Breast epithelium (tissue), 4 donors: ENCODE data around the gene CADM1. TPM values are rescaled to one million over a fixed set of nuclear protein-coding genes. Genes with fewer than 3 reads are reported as not detected.

ENCODE experiments used
- DNase-seq, 2 donors: peaks; one replicate each; pipeline ENCODE4 v3.0.0-alpha.2; 2019; ENCODE audit warnings: low spot score in 2 of 2
- H3K27ac ChIP-seq, 2 donors: fragments of 200-600 bp; sonication (generic) in 1 of 2; one replicate each; pipeline ENCODE4 v1.5.1; 2016 to 2019; ENCODE audit warnings: mild to moderate bottlenecking in 1 of 2
- H3K27me3 ChIP-seq, 2 donors: fragments of 200-600 bp; sonication (generic) in 1 of 2; one replicate each; pipeline versions ENCODE4 v1.5.1 to v1.6.0; 2017 to 2019; ENCODE audit warnings: control low read depth in 1 of 2, mild to moderate bottlenecking in 1 of 2
- H3K36me3 ChIP-seq: fragments of 200-600 bp; one replicate; pipeline ENCODE4 v1.5.1; 2019
- H3K4me1 ChIP-seq, 2 donors: fragments of 200-600 bp; sonication (generic); one replicate each; pipeline ENCODE4 v1.5.1; 2016 to 2019; ENCODE audit warnings: control low read depth in 1 of 2
- H3K4me3 ChIP-seq, 3 donors: fragments of 200-600 bp; sonication (generic); 1 replicate in 2 of 3; 2 replicates in 1 of 3; pipeline ENCODE4 v1.5.1; 2016 to 2019; ENCODE audit warnings: mild to moderate bottlenecking in 3 of 3, moderate library complexity in 2 of 3
- H3K9me3 ChIP-seq, 2 donors: fragments of 200-600 bp; sonication (generic) in 1 of 2; one replicate each; pipeline ENCODE4 v1.5.1; 2016 to 2019; ENCODE audit warnings: control low read depth in 1 of 2
- POLR2A ChIP-seq: fragments of 450-650 bp; IDR thresholded peaks from one replicate; pipeline ENCODE4 v1.6.1; 2016; ENCODE audit warnings: antibody characterized with exemption, mild to moderate bottlenecking, moderate library complexity
- POLR2AphosphoS5 ChIP-seq, 3 donors: sonication (generic); formaldehyde crosslinking; IDR thresholded peaks; one replicate each; pipeline ENCODE4 v1.6.1; 2017; ENCODE audit warnings: antibody characterized with exemption in 3 of 3
- intact Hi-C: fragments of 100-400 bp; cut with DNase I; formaldehyde crosslinking; loops from one replicate; pipeline ENCODE4 v1.15.1; 2023; ENCODE audit warnings: low total_unique reads
- total RNA-seq, 3 donors: library from RNA; depleted of rRNA; stranded (reverse); fragments of >200 nt; gene quantifications; one replicate each; pipeline ENCODE4 v1.1.0, GENCODE V29; 2016
- TF ChIP-seq, protein P1 (sequence below), 3 donors: fragments of 450-650 bp; IDR thresholded peaks; one replicate each; pipeline ENCODE4 v1.5.1; 2016 to 2017; ENCODE audit warnings: antibody characterized with exemption in 3 of 3, mild to moderate bottlenecking in 3 of 3, moderate library complexity in 3 of 3

Gene CADM1
- total RNA-seq, 3 donors from 2014 or later, result 5.3 to 48.4 (median 33.1) TPM

DNA sequence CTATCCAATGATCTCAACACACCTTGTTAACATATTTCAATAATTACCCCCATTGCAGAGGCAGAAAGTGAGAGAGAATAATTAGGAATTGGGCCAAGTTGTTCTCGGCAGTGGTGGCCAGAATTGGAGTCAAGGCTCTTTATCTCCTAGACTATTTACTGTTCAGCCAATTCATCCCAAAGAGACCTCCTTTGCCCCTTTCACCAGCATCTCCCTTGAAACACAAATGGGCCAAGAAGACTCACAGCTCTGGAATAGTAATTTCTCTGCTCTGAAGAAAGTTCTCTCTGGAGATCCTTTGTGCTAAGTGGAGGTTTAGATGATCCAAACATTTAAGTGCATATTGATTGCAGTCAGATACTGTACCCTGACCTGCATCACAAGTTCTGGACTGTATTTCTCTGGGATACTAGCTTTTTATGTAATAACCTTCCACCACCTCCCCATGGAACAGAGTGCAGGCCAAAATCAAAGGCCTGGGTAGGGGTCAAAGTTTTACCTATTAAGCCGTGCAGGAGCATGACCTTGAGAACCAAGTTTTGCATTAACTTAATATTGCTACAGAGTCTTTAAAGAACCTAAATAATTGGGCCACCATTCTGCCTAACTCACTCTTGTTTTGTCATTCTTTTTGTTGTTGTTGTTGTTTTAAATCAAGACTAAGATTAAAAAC, 19.6 kb upstream of the CADM1 start:
- Histone ChIP-seq H3K4me3 (no peak overlapping the region), H3K9me3 (no peaks in the 10 kb centered on the region), H3K27me3 (no peaks in the 10 kb centered on the region), H3K4me1 (no peaks in the 10 kb centered on the region), H3K27ac (no peak overlapping the region), H3K36me3 (no peaks in the 10 kb centered on the region)
- intact Hi-C loops, result no loop called here
- no peak for DNase-seq
- TF ChIP-seq, protein P1, sequence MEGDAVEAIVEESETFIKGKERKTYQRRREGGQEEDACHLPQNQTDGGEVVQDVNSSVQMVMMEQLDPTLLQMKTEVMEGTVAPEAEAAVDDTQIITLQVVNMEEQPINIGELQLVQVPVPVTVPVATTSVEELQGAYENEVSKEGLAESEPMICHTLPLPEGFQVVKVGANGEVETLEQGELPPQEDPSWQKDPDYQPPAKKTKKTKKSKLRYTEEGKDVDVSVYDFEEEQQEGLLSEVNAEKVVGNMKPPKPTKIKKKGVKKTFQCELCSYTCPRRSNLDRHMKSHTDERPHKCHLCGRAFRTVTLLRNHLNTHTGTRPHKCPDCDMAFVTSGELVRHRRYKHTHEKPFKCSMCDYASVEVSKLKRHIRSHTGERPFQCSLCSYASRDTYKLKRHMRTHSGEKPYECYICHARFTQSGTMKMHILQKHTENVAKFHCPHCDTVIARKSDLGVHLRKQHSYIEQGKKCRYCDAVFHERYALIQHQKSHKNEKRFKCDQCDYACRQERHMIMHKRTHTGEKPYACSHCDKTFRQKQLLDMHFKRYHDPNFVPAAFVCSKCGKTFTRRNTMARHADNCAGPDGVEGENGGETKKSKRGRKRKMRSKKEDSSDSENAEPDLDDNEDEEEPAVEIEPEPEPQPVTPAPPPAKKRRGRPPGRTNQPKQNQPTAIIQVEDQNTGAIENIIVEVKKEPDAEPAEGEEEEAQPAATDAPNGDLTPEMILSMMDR (IDR thresholded peaks at IDR 0.05), result no peak
- TF ChIP-seq POLR2AphosphoS5 (IDR thresholded peaks at IDR 0.05) (no peak), POLR2A (no peak)

DNA sequence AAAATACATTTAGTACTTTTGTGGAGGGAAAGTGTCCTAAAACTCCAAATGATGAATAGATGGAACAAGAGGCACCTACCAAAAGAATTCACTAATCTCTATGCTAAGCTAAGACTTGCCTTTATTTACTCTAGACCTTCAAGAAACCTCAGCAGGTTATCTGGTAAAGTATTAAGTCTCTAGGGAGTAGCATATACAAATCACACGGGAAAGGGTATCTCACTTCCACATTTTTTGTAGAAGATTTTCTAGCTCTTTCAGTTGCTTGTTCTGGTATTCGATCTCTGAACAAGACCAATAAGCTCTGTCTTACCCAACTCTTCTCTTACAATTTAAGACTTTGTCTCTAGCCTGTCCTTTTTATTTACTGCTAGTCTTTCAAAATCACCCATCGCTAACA, 18.1 kb upstream of the CADM1 start:
- Histone ChIP-seq H3K36me3 (no peaks in the 10 kb centered on the region), H3K27me3 (no peaks in the 10 kb centered on the region), H3K9me3 (no peaks in the 10 kb centered on the region), H3K4me3 (no peak overlapping the region), H3K4me1 (no peaks in the 10 kb centered on the region), H3K27ac (no peak overlapping the region)
- intact Hi-C loops, result no loop called here
- no peak for DNase-seq
- TF ChIP-seq POLR2A, result no peak
- no peak for TF ChIP-seq POLR2AphosphoS5 (IDR thresholded peaks at IDR 0.05)
- TF ChIP-seq, protein P1 (IDR thresholded peaks at IDR 0.05), result no peak

DNA sequence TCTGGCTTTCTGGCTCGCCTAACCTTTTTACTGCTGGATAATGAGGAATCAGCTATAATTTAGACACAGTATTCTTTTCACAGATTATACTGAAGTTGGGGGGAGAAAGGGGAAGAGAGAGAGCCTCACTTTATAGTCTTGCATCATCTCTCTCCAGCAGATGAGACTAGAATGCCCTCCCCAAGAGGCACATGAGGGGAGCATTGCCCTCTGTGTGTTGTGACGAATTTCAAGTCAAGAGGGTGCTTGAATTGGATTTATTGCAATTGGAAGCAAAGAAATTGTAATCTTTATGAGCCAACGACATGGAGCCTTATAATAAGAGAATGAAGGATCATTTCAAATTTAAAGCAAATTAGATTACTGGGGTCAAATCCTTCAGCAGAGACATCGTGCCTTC, 17.6 kb upstream of the CADM1 start:
- Histone ChIP-seq H3K4me1 (no peaks in the 10 kb centered on the region), H3K36me3 (no peaks in the 10 kb centered on the region), H3K9me3 (no peaks in the 10 kb centered on the region), H3K4me3 (no peak overlapping the region), H3K27me3 (no peaks in the 10 kb centered on the region), H3K27ac (no peak overlapping the region)
- DNase-seq, result no peak
- TF ChIP-seq POLR2AphosphoS5 (IDR thresholded peaks at IDR 0.05) (no peak), POLR2A (no peak)
- TF ChIP-seq, protein P1 (IDR thresholded peaks at IDR 0.05), result no peak
- intact Hi-C loops, result no loop called here

DNA sequence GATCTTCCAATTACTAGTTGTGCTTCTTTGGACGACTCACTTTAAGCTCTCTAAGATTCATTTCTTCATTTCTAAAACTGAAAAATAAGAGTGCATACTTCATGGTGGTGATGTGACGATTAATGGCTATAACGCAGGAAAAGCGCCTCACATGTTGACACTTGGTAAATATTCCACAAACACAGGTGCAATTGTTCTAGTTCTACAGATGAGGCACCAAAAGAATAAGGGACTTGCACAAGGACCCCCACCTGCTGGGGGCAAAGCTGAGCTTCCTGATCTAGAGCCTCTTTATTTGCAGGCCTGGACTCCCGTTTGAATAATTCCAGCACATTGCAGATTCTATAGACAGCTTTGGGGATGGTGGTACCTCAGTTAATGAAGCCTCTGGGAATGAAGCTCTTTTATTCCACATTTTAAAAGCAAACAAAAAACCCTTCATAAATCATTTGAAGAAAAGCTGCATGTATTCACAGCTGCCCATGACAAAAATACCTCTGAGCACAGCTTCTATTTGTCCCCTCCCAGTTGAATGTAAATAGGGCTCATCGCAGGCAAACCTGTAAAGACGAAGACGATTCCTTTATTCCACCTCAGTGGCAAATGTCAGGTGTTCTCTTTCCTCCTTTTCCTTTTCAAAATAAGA, 14.9 kb upstream of the CADM1 start:
- H3K27me3 ChIP-seq, result no peaks in the 10 kb centered on the region
- intact Hi-C loops, result no loop called here
- no peaks in the 10 kb centered on the region for H3K4me1 ChIP-seq
- no peak for DNase-seq
- no peaks in the 10 kb centered on the region for H3K9me3 ChIP-seq
- no peak overlapping the region for H3K4me3 ChIP-seq
- no peaks in the 10 kb centered on the region for H3K36me3 ChIP-seq
- no peak overlapping the region for H3K27ac ChIP-seq
- TF ChIP-seq POLR2A (no peak), POLR2AphosphoS5 (IDR thresholded peaks at IDR 0.05) (no peak)
- TF ChIP-seq, protein P1 (IDR thresholded peaks at IDR 0.05), result no peak

DNA sequence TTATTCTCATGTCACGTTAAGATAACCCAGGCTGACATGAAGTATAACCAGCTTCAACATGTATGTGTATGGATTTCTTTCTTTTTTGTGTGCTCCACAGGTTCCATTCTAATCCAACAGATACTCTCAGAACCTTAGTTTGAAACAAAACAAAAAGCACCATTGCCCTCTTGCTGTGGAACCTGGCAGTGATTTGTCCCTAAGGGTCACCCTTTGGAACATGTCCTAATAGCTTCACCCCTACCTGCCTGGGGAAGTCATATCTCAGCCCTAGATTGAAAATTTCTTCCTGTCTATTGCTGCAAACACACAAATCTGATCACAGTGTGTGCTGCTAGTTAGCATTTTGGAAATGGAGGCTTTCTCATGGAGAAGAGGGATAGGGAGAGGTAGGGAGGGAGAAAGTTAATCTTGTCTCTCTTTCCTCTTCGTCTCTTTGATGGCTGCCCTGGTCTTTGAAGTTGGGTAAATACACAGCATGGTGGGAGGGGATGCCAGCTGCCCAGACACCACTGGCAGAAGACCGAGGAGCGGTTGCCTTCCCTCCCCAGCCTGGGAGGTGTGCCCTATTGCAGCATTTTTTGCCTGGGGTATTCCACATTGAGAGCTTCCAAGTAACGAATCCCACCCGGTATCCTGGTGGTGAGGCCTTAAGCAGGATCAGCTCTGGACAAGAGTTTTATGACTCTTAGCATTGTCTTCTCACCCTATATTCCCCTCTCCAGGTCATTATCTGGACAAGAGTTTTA, 11.6 kb upstream of the CADM1 start:
- H3K27me3 ChIP-seq, result peaks cover 0 to 6% of the 10 kb centered on the region in 2 donors

More for the DNA sequence above, 11.6 kb upstream of the CADM1 start:
- DNase-seq, result no peak
- Histone ChIP-seq H3K36me3 (no peaks in the 10 kb centered on the region), H3K4me1 (no peaks in the 10 kb centered on the region), H3K9me3 (no peaks in the 10 kb centered on the region), H3K4me3 (no peak overlapping the region), H3K27ac (no peak overlapping the region)
- TF ChIP-seq, protein P1 (IDR thresholded peaks at IDR 0.05), result no peak
- TF ChIP-seq POLR2A (no peak), POLR2AphosphoS5 (IDR thresholded peaks at IDR 0.05) (no peak)
- intact Hi-C loops, result no loop called here
